Stimulated activated naive CD8-positive, alpha-beta T cell treated with anti-CD3 and anti-CD28 coated beads, Interleukin-15, Interleukin-2, amounts not matched to agents 100 U/mL and 50 U/mL, for 24 hours (primary cell): Measurements from ENCODE around the gene ARSG.
"Not testable (repeated sequence)": the region's sequence is repeated elsewhere in the genome, so short reads cannot be mapped to it uniquely, and the experiment has no call there.

Experiments used
- ATAC-seq: fragments of 150-1000 bp; cut with Tn5 transposase; one replicate; pipeline ENCODE4 v1.10.0; 2021
- DNase-seq: peaks from one replicate; pipeline ENCODE4 v3.0.0; 2021

Gene ARSG

GRCh38 chr17:68329331-68329730, 38.0 kb downstream of the ARSG start:
- DNase-seq (no peak), ATAC-seq (no peak)

GRCh38 chr17:68331932-68332331, 40.6 kb downstream of the ARSG start:
- DNase-seq, ATAC-seq: not testable (repeated sequence)

GRCh38 chr17:68334393-68334792, 43.1 kb downstream of the ARSG start:
- DNase-seq (no peak), ATAC-seq (no peak)

DNA sequence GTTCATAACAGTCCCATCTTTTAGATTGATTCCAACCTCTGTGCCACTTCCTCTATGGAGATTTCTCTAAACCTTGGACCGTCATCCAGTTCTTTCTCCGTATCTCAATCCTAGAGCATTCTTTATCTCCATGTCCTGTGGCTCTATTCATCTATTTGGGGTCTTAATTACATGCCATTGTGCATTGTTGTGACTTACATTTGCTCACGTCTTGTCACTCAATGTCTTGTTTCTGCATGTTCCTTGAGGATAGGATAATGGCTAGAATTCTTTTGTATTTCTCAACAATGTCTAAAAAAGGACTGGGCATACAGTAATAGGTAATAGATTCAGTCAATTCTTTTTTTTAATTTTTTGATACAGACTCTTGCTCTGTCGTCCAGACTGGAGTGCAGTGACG, 50.2 kb downstream of the ARSG start:
- ATAC-seq (no peak), DNase-seq (no peak)

DNA sequence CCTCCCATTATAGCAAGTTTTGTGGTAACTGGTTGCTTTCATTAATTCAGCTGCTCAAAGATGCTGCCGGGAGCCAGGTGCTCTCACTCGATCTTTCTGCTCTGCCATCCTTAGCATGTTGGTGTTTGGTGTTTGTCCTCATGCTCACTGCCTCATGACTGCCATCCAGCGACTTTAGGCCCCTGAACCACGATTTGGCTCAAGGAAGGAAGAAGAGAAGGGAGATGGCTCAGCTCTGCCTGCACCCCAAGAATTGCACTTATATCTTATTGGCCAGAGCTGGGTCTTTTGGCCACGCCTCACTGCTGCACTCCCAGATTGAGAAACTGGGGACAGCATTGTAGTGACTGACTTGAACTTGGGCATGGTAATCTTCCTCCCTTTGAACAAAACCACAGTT, 52.7 kb downstream of the ARSG start:
- no peak for DNase-seq
- ATAC-seq = no peak

- DNase-seq = peak; percentile 37
- peak; percentile 29 for ATAC-seq
These were observed 53.4 kb downstream of the ARSG start for GRCh38 chr17:68344701-68345136.

DNA sequence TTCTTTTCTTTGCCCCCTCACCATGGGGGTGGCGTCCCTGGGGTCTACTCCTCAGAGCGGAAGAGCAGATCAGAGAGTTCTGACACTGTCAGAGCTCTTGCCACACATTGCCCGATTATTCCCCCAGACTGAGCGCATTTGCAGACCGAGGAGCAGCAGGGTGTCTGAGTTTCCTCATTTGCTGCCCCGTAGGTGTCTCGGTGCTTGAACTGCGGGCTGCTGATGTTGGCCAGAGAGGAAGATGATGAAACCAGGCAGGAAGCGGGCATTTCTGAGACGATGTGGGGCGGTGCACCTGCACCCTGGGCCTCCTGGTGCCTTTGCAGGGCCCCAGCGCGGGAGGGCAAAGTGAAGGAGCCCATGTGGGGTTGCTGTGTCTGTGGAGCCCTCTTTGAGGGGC, 55.2 kb downstream of the ARSG start:
- peak; percentile 87 for ATAC-seq
- peak; percentile 73 for DNase-seq

DNA sequence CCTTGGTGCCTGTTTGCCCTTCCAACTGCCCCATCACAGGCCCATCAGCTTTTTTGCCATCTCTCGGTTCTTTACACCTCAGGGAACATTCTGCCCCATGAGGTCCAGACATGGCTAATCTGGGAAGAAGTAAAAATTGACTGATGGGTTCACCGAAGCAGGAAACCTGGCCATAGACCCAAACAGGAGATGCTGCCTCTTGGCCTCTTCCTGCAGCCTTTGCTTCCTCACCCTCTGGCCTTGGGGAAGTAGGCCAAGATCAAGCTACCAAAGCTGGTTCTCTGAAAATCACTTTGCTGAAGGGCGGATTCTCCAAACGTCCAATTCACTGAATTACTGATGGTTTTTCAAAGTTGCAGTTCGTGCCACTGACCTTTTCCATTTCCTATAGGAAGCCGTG, 56.1 kb downstream of the ARSG start:
- ATAC-seq (no peak), DNase-seq (no peak)

GRCh38 chr17:68349157-68349556, 57.9 kb downstream of the ARSG start:
- DNase-seq = no peak

DNA sequence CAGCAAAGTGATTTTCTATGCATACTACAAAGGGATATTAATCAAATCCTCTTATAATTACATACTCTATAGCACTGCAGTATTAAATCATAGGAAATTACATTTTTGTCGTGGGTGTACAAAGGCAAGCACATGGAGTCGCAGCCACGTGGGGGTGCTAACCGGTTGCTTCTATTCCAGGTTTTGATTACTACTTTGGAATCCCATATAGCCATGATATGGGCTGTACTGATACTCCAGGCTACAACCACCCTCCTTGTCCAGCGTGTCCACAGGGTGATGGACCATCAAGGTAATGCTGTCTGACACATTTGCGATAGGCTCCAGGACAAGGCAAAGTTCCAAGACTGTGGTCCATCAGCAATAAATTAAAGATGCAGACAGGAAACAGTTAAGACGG, 60.1 kb downstream of the ARSG start:
- DNase-seq = no peak
- ATAC-seq = no peak

More at GRCh38 chr17:68349157-68349556, 57.9 kb downstream of the ARSG start:
- peak; percentile 25 for ATAC-seq

GRCh38 chr17:68352041-68352440, 60.7 kb downstream of the ARSG start:
- no peak for DNase-seq
- ATAC-seq = no peak

DNA sequence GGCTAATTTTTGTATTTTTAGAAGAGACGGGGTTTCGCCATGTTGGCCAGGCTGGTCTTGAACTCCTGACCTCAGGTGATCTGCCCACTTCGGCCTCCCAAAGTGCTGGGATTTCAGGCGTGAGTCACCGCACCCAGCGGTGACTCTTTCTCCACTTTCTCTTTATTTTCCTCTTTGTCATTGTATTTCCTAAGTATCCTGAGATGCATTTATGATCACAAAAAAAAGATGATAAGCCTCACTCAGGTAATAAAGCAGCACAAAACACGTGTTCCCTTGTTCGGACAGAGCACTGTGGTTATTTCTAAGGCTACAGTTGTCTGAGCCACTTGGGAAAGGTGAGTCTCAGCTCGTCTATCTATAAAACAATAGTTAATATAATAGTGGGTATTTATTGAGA, 61.4 kb downstream of the ARSG start:
- not testable (repeated sequence) for ATAC-seq

DNA sequence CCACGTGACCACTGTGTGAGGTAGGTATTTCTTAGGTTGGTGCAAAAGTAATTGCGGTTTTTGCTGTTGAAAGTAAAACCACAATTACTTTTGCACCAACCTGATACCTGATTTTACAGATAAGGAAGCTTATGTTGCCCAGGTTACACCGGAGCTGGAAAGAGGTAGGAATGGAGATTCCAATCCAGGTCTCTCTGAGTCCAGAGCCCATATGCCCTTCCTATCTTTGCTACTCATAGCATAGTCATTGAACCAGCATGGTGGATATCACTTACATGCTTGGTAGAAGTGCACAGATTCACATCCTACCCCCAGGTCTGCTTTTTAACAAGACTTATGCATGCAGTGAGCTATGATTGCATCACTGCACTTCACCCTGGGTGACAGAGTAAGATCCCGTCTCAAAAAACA, 61.8 kb downstream of the ARSG start:
- DNase-seq (no peak), ATAC-seq (no peak)

More for the DNA sequence above, 61.4 kb downstream of the ARSG start:
- DNase-seq = not testable (repeated sequence)

- not testable (repeated sequence) for DNase-seq
These were observed 63.0 kb downstream of the ARSG start for GRCh38 chr17:68354311-68354710.

GRCh38 chr17:68355108-68355507, 63.8 kb downstream of the ARSG start:
- ATAC-seq, DNase-seq: not testable (repeated sequence)

More at GRCh38 chr17:68354311-68354710, 63.0 kb downstream of the ARSG start:
- ATAC-seq = not testable (repeated sequence)

DNA sequence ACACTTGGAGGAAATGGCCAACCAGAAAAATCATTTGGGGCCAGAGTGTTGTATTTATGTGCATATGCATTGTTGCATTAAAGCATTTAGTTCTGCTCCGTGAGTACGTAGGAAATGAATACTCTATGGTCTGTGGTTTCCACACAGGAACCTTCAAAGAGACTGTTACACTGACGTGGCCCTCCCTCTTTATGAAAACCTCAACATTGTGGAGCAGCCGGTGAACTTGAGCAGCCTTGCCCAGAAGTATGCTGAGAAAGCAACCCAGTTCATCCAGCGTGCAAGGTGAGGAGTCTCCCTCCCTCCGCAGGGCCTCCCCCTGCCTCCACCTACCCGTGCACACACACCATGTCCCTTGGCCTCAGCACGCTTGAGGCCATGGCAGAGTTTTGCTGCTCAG, 65.2 kb downstream of the ARSG start:
- peak; percentile 63 for DNase-seq
- peak; percentile 100 for ATAC-seq

GRCh38 chr17:68356949-68357455, 65.7 kb downstream of the ARSG start:
- DNase-seq = no peak
- no peak for ATAC-seq

GRCh38 chr17:68357886-68358285, 66.6 kb downstream of the ARSG start:
- no peak for ATAC-seq

GRCh38 chr17:68359791-68360535, 68.7 kb downstream of the ARSG start:
- DNase-seq = no peak
- no peak for ATAC-seq

More at GRCh38 chr17:68357886-68358285, 66.6 kb downstream of the ARSG start:
- DNase-seq = no peak

DNA sequence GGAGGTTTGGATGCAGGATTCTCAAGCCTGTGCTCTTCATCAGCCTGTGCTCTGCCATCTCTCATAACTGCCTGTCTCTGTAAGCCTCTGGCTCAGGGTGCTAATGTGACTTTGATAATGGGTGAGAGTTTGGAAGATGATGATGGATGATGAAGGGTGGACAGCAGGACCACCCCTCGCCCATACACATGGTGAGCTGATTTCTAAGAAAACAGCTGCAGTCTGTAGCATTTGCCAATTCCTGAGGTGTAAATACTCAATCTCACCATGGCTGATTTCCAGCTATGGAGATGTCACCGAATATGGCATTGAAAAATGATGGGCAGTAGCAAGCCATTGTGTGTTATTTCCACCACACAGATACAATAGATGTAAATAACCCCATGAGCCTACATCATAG, 74.2 kb downstream of the ARSG start:
- DNase-seq = no peak
- no peak for ATAC-seq

DNA sequence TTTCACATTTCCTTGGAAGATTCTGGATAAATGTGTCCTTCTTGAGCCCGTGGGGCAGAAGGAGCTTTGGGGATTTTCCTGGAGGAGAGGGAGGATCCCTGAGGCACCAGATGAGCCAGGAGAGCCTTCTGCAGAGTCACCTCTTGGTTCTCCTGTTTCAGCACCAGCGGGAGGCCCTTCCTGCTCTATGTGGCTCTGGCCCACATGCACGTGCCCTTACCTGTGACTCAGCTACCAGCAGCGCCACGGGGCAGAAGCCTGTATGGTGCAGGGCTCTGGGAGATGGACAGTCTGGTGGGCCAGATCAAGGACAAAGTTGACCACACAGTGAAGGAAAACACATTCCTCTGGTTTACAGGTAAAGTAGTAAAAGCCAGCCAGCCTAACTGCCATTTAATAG, 77.1 kb downstream of the ARSG start:
- DNase-seq (no peak), ATAC-seq (no peak)

- no peak for DNase-seq
- ATAC-seq = no peak
These were observed 84.3 kb downstream of the ARSG start for GRCh38 chr17:68375566-68375965.

DNA sequence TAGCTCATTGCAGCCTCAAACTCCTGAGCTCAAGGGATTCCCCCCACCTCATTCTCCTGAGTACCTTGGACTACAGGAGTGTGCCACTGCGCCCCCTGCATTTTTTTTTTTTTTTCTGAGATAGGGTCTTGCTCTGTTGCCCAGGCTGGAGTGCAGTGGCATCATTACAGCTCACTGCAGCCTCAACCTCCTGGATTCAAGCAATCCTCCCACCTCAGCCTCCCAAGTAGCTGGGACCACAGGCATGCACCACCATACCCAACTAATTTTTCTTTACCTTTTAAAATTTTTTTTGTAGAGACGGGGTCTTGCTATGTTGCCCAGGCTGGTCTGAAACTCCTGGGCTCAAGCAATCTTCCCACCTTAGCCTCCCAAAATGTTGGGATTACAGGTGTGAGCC, 84.9 kb downstream of the ARSG start:
- DNase-seq, ATAC-seq: not testable (repeated sequence)

DNA sequence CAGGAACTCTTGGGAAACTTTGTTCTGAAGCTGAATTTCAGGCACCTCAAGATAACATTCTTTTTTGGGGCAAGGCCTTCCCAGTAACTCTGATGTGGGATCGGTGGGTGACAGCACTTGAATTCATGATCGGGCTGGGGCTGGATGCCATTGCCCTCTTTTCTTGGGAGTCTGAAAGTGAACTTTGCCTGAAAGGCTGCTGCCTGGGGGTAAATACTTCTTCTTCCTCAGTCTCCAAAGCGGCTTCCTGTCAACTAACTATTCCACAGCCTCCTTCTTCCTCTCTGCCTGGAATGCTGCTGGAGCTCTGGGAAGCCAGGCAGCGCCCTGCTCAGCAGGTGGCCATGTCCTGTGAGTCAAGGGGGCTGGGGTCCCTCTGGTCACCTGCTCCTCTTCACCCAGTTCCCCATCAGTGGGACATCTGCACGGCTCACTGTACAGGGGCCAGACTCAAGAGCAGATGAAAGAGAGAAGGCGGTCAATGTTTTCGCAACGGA, 86.5 kb downstream of the ARSG start:
- ATAC-seq (no peak), DNase-seq (no peak)
